Lung (tissue), 12 donors: ENCODE results near the gene OSGIN1. TPM values are rescaled to one million over a fixed set of nuclear protein-coding genes. Genes with fewer than 3 reads are reported as not detected.

Source experiments
- ATAC-seq: fragments of 200-7000 bp; cut with Tn5 transposase; one replicate; pipeline ENCODE4 v1.9.1; 2020; ENCODE audit warnings: moderate number of reproducible peaks; ENCODE audit not compliant: insufficient read depth, low FRiP score
- DNase-seq, 3 donors: peaks; one replicate each; pipeline ENCODE4 v3.0.0-alpha.2; 2013 to 2017
- H3K27ac ChIP-seq, 2 donors: one replicate each; pipeline ENCODE4 v1.5.1; 2013; ENCODE audit warnings: mild to moderate bottlenecking in 2 of 2, moderate library complexity in 2 of 2, control low read depth in 1 of 2, inconsistent platforms in 1 of 2, low read depth in 1 of 2, low read length in 1 of 2
- H3K27me3 ChIP-seq, 3 donors: one replicate each; pipeline ENCODE4 v1.5.1; 2013; ENCODE audit warnings: low read length in 2 of 3; ENCODE audit not compliant: control insufficient read depth in 3 of 3, insufficient read depth in 3 of 3
- H3K36me3 ChIP-seq, 4 donors: one replicate each; pipeline ENCODE4 v1.5.1; 2013; ENCODE audit warnings: low read length in 4 of 4, mild to moderate bottlenecking in 1 of 4, moderate library complexity in 1 of 4; ENCODE audit not compliant: control insufficient read depth in 4 of 4, insufficient read depth in 4 of 4
- H3K4me1 ChIP-seq, 5 donors: one replicate each; pipeline ENCODE4 v1.5.1; 2013; ENCODE audit warnings: low read length in 5 of 5, mild to moderate bottlenecking in 2 of 5, moderate library complexity in 1 of 5; ENCODE audit not compliant: control insufficient read depth in 5 of 5, insufficient read depth in 5 of 5
- H3K4me3 ChIP-seq: one replicate; pipeline ENCODE4 v1.5.1; 2013; ENCODE audit warnings: mild to moderate bottlenecking, control low read depth, moderate library complexity
- H3K9ac ChIP-seq, 2 donors: one replicate each; pipeline ENCODE4 v1.5.1; 2013; ENCODE audit warnings: low read length in 2 of 2, control low read depth in 1 of 2; ENCODE audit not compliant: insufficient read depth in 1 of 2
- H3K9me3 ChIP-seq, 4 donors: one replicate each; pipeline ENCODE4 v1.5.1; 2013; ENCODE audit warnings: low read length in 3 of 4, mild to moderate bottlenecking in 1 of 4, moderate library complexity in 1 of 4; ENCODE audit not compliant: control insufficient read depth in 4 of 4, insufficient read depth in 3 of 4
- CTCF ChIP-seq: IDR thresholded peaks from 2 replicates; pipeline ENCODE4 v1.5.1; 2012; ENCODE audit warnings: mild to moderate bottlenecking; ENCODE audit errors: control extremely low read depth, extremely low read depth
- WGBS, 2 donors: extraction: QIAGEN DNeasy Blood & Tissue Kit; methylation state at CpG; one replicate each; pipeline ENCODE4 v1.1.7; 2013; 5-methylcytosine and 5-hydroxymethylcytosine counted together
- polyA plus RNA-seq, 2 donors: library from polyadenylated mRNA; stranded (reverse); fragments of 200-250 nt; gene quantifications; one replicate each; pipeline ENCODE4 v1.2.1, GENCODE V29; 2013
- total RNA-seq, 2 donors: library from RNA; depleted of rRNA in 1 of 2; stranded (reverse); fragments of >200 nt in 1 of 2; gene quantifications; one replicate each; pipeline ENCODE4 v1.2.1, GENCODE V29; 2014 to 2021
- donor health status: control.
- donor health status: control.
- donor health status: Bipolar disorder and iron deficiency.
- donor health status: healthy.
- donor health status: DM: yes; HTN: yes; CAD: no.

Gene OSGIN1
- total and polyA plus RNA-seq, 4 donors: 1.5 to 17.9 (median 13.8) TPM

GRCh38 chr16:83978401-83978904, 25.4 kb downstream of the OSGIN1 start:
- no peak overlapping the region for H3K9ac ChIP-seq
- DNase-seq (no peak), ATAC-seq (no peak)
- H3K9me3 ChIP-seq: peaks cover 0 to 9% (median 2%) of the 10 kb centered on the region in 4 donors
- no peak overlapping the region for H3K4me3 ChIP-seq
- TF ChIP-seq CTCF: no peak
- no peaks in the 10 kb centered on the region for H3K27me3 ChIP-seq
- H3K27ac ChIP-seq: no peak overlapping the region
- no peaks in the 10 kb centered on the region for H3K4me1 ChIP-seq
- H3K36me3 ChIP-seq: no peaks in the 10 kb centered on the region
- 80 to 90% methylated on average over 5 of the region's 5 CpGs for WGBS, 2 donors

- WGBS, 2 donors: 94 to 95% methylated on average over 7 of the region's 7 CpGs
- H3K9ac ChIP-seq: no peak overlapping the region
- no peaks in the 10 kb centered on the region for H3K4me1 ChIP-seq
- DNase-seq (no peak), ATAC-seq (no peak)
- no peaks in the 10 kb centered on the region for H3K27me3 ChIP-seq
- H3K9me3 ChIP-seq: peaks cover 0 to 9% (median 2%) of the 10 kb centered on the region in 4 donors
- H3K4me3 ChIP-seq: no peak overlapping the region
- H3K27ac ChIP-seq: no peak overlapping the region
- TF ChIP-seq CTCF: no peak
- H3K36me3 ChIP-seq: no peaks in the 10 kb centered on the region
Observed at GRCh38 chr16:83979441-83979840, 26.4 kb downstream of the OSGIN1 start.

GRCh38 chr16:83980794-83981193, 27.8 kb downstream of the OSGIN1 start:
- DNase-seq: no peak

More at GRCh38 chr16:83980794-83981193, 27.8 kb downstream of the OSGIN1 start:
- Histone ChIP-seq H3K4me3 (no peak overlapping the region), H3K36me3 (no peaks in the 10 kb centered on the region), H3K27me3 (no peaks in the 10 kb centered on the region), H3K27ac (no peak overlapping the region), H3K9me3 (peaks cover 0 to 9% (median 2%) of the 10 kb centered on the region in 4 donors), H3K4me1 (no peaks in the 10 kb centered on the region), H3K9ac (no peak overlapping the region)
- TF ChIP-seq CTCF: no peak
- ATAC-seq: no peak
- 98% methylated on average over 2 of the region's 2 CpGs for WGBS, 2 donors
